DLD1 (cell line): ENCODE measurements around the gene CACNA1H.

Experiments used
- in situ Hi-C: cut with HindIII; loops from 2 replicates; pipeline ENCODE4 v1.10.0; 2017; ENCODE audit warnings: low sequenced_read_pairs

Gene CACNA1H

GRCh38 chr16:1152651-1153259 is at the start of gene CACNA1H:
Gene CACNA1H, plus strand, starts transcription at chr16:1153106. Its CDS starts 632 bp downstream, at chr16:1153738.
- in situ Hi-C loops: no loop called here

GRCh38 chr16:1103636-1103980 is 49.3 kb upstream of the CACNA1H start:
- in situ Hi-C loops: no loop called here

- in situ Hi-C loops: no loop called here
Observed at GRCh38 chr16:1105888-1106620, 46.9 kb upstream of the CACNA1H start.

- in situ Hi-C loops: no loop called here
Observed at GRCh38 chr16:1106659-1107058, 46.2 kb upstream of the CACNA1H start.

- in situ Hi-C loops: no loop called here
Observed at GRCh38 chr16:1107141-1107540, 45.8 kb upstream of the CACNA1H start.

- in situ Hi-C loops: no loop called here
Observed at GRCh38 chr16:1107731-1108130, 45.2 kb upstream of the CACNA1H start.

GRCh38 chr16:1108299-1109252 is 44.3 kb upstream of the CACNA1H start:
- in situ Hi-C loops: no loop called here

- in situ Hi-C loops: loop anchor here (10.0 kb wide), 1 partner anchor 75 kb away; no protein-coding TSS in a partner anchor
Observed at GRCh38 chr16:1109648-1110047, 43.3 kb upstream of the CACNA1H start.

- in situ Hi-C loops: loop anchor here (10.0 kb wide), 1 partner anchor 72 kb away; no protein-coding TSS in a partner anchor
Observed at GRCh38 chr16:1112506-1113184, 40.3 kb upstream of the CACNA1H start.

GRCh38 chr16:1113489-1113888 is 39.4 kb upstream of the CACNA1H start:
- in situ Hi-C loops: loop anchor here (10.0 kb wide), 1 partner anchor 71 kb away; no protein-coding TSS in a partner anchor

- in situ Hi-C loops: loop anchor here (10.0 kb wide), 1 partner anchor 71 kb away; no protein-coding TSS in a partner anchor
Observed at GRCh38 chr16:1113889-1114526, 38.9 kb upstream of the CACNA1H start.

GRCh38 chr16:1116693-1117077 is 36.2 kb upstream of the CACNA1H start:
- in situ Hi-C loops: loop anchor here (10.0 kb wide), 1 partner anchor 68 kb away; no protein-coding TSS in a partner anchor

GRCh38 chr16:1117176-1117900 is 35.6 kb upstream of the CACNA1H start:
- in situ Hi-C loops: loop anchor here (10.0 kb wide), 1 partner anchor 67 kb away; no protein-coding TSS in a partner anchor

- in situ Hi-C loops: loop anchor here (10.0 kb wide), 1 partner anchor 67 kb away; no protein-coding TSS in a partner anchor
Observed at GRCh38 chr16:1117926-1118325, 35.0 kb upstream of the CACNA1H start.

- in situ Hi-C loops: loop anchor here (10.0 kb wide), 1 partner anchor 66 kb away; no protein-coding TSS in a partner anchor
Observed at GRCh38 chr16:1119129-1119528, 33.8 kb upstream of the CACNA1H start.

- in situ Hi-C loops: loop anchor here (10.0 kb wide), 1 partner anchor 65 kb away; no protein-coding TSS in a partner anchor
Observed at GRCh38 chr16:1119766-1120576, 32.9 kb upstream of the CACNA1H start.

- in situ Hi-C loops: no loop called here
Observed at GRCh38 chr16:1120577-1120941, 32.3 kb upstream of the CACNA1H start.

- in situ Hi-C loops: no loop called here
Observed at GRCh38 chr16:1121009-1121408, 31.9 kb upstream of the CACNA1H start.
